H9 (cell line): ENCODE measurements around the gene GRM1. TPM values are rescaled to one million over a fixed set of nuclear protein-coding genes. Genes with fewer than 3 reads are reported as not detected.

Experiments
- DNase-seq: peaks from one replicate; pipeline ENCODE4 v3.0.0-alpha.2; 2017
- H2AFZ ChIP-seq: one replicate; pipeline ENCODE4 v1.6.1; 2013; ENCODE audit warnings: mild to moderate bottlenecking, low read length, control low read depth, moderate library complexity
- H2AK5ac ChIP-seq: 2 replicates; pipeline ENCODE4 v1.6.1; 2013; ENCODE audit warnings: low read length, control low read depth, mixed read lengths; ENCODE audit not compliant: insufficient read length
- H2BK120ac ChIP-seq: one replicate; pipeline ENCODE4 v1.6.1; 2013; ENCODE audit warnings: low read depth, mild to moderate bottlenecking, low read length, control low read depth, inconsistent platforms; ENCODE audit not compliant: poor library complexity, severe bottlenecking
- H2BK12ac ChIP-seq: 2 replicates; pipeline ENCODE4 v1.6.1; 2013; ENCODE audit warnings: low read length, control low read depth, mixed read lengths, low read depth; ENCODE audit not compliant: insufficient read length
- H2BK15ac ChIP-seq: 2 replicates; pipeline ENCODE4 v1.6.1; 2013; ENCODE audit warnings: low read depth, low read length, control low read depth
- H2BK20ac ChIP-seq: one replicate; pipeline ENCODE4 v1.6.1; 2013; ENCODE audit warnings: low read depth, mild to moderate bottlenecking, low read length, control low read depth, inconsistent platforms; ENCODE audit not compliant: poor library complexity, severe bottlenecking
- H2BK5ac ChIP-seq: 2 replicates; pipeline ENCODE4 v1.6.1; 2013; ENCODE audit warnings: low read length, control low read depth, mixed read lengths; ENCODE audit not compliant: insufficient read length
- H3K14ac ChIP-seq: 2 replicates; pipeline ENCODE4 v1.6.1; 2013; ENCODE audit warnings: low read length, control low read depth; ENCODE audit not compliant: insufficient read depth
- H3K18ac ChIP-seq: 2 replicates; pipeline ENCODE4 v1.6.1; 2013; ENCODE audit warnings: low read depth, mild to moderate bottlenecking, mixed read lengths, low read length, control low read depth; ENCODE audit not compliant: insufficient read length
- H3K23ac ChIP-seq: 2 replicates; pipeline ENCODE4 v1.6.1; 2013; ENCODE audit warnings: low read length, control low read depth, mixed read lengths, low read depth; ENCODE audit not compliant: insufficient read length
- H3K23me2 ChIP-seq: 2 replicates; pipeline ENCODE4 v1.6.1; 2013; ENCODE audit warnings: low read depth, mild to moderate bottlenecking, mixed read lengths, low read length, control low read depth; ENCODE audit not compliant: insufficient read length, poor library complexity, severe bottlenecking
- H3K27ac ChIP-seq: 2 replicates; pipeline ENCODE4 v1.5.1; 2013; ENCODE audit warnings: low read length, control low read depth, mixed read lengths, low read depth; ENCODE audit not compliant: insufficient read length
- H3K27me3 ChIP-seq: 2 replicates; pipeline ENCODE4 v1.6.1; 2013; ENCODE audit warnings: low read length, control low read depth, inconsistent platforms; ENCODE audit not compliant: insufficient read depth
- H3K4ac ChIP-seq: 2 replicates; pipeline ENCODE4 v1.6.1; 2013; ENCODE audit warnings: low read depth, mild to moderate bottlenecking, control low read depth, inconsistent platforms, low read length, moderate library complexity
- H3K4me1 ChIP-seq: 2 replicates; pipeline ENCODE4 v1.6.1; 2013; ENCODE audit warnings: low read length, control low read depth, inconsistent platforms; ENCODE audit not compliant: insufficient read depth
- H3K4me2 ChIP-seq: 2 replicates; pipeline ENCODE4 v1.6.1; 2013; ENCODE audit warnings: low read length, control low read depth, mixed read lengths; ENCODE audit not compliant: insufficient read length, insufficient read depth
- H3K56ac ChIP-seq: 2 replicates; pipeline ENCODE4 v1.6.1; 2013; ENCODE audit warnings: low read depth, mild to moderate bottlenecking, mixed read lengths, low read length, control low read depth; ENCODE audit not compliant: insufficient read length
- H3K79me1 ChIP-seq: 2 replicates; pipeline ENCODE4 v1.6.1; 2013; ENCODE audit warnings: low read depth, mild to moderate bottlenecking, moderate library complexity, low read length, control low read depth, inconsistent platforms; ENCODE audit not compliant: insufficient read depth, poor library complexity, severe bottlenecking
- H3K79me2 ChIP-seq: 2 replicates; pipeline ENCODE4 v1.6.1; 2013; ENCODE audit warnings: low read length, control low read depth, inconsistent platforms; ENCODE audit not compliant: insufficient read depth
- H3K9ac ChIP-seq: 2 replicates; pipeline ENCODE4 v1.6.1; 2013; ENCODE audit warnings: low read length, control low read depth, mixed read lengths; ENCODE audit not compliant: insufficient read length; ENCODE audit errors: extremely low read depth
- H3K9me3 ChIP-seq: one replicate; pipeline ENCODE4 v1.6.1; 2013; ENCODE audit warnings: low read depth, low read length, inconsistent platforms; ENCODE audit not compliant: control insufficient read depth
- H3T11ph ChIP-seq: one replicate; pipeline ENCODE4 v1.6.1; 2013; ENCODE audit warnings: mild to moderate bottlenecking, low read length, control low read depth, inconsistent platforms
- H4K20me1 ChIP-seq: one replicate; pipeline ENCODE4 v1.6.1; 2013; ENCODE audit not compliant: control insufficient read depth, insufficient read length, insufficient read depth
- H4K5ac ChIP-seq: 2 replicates; pipeline ENCODE4 v1.6.1; 2013; ENCODE audit warnings: low read depth, mild to moderate bottlenecking, mixed read lengths, low read length, control low read depth; ENCODE audit not compliant: insufficient read length
- H4K8ac ChIP-seq: replicated peaks from 2 replicates; pipeline ENCODE4 v1.6.1; 2013; ENCODE audit warnings: low read length, control low read depth, mixed read lengths, low read depth; ENCODE audit not compliant: insufficient read length
- H4K91ac ChIP-seq: 2 replicates; pipeline ENCODE4 v1.6.1; 2013; ENCODE audit warnings: low read depth, mild to moderate bottlenecking, moderate library complexity, mixed read lengths, low read length, control low read depth; ENCODE audit not compliant: insufficient read length
- H3K27ac Mint-ChIP-seq, 3 experiments: 2 replicates in 2 of 3; 3 replicates in 1 of 3; pipeline ENCODE4 v1.8.0; 2020 to 2021; ENCODE audit warnings: mixed read lengths in 3 of 3, mild to moderate bottlenecking in 1 of 3, moderate library complexity in 1 of 3
- H3K27me3 Mint-ChIP-seq: 2 replicates; pipeline ENCODE4 v1.8.0; 2021; ENCODE audit warnings: low read depth, mild to moderate bottlenecking, moderate library complexity, mixed read lengths
- H3K36me3 Mint-ChIP-seq, 3 experiments: 2 replicates in 2 of 3; 3 replicates in 1 of 3; pipeline ENCODE4 v1.8.0; 2020 to 2021; ENCODE audit warnings: low read depth in 3 of 3, mixed read lengths in 3 of 3; ENCODE audit not compliant: insufficient read depth in 1 of 3
- H3K4me1 Mint-ChIP-seq, 2 experiments: 2 replicates each; pipeline ENCODE4 v1.8.0; 2020; ENCODE audit warnings: mixed read lengths in 2 of 2
- H3K4me3 Mint-ChIP-seq, 2 experiments: 2 replicates in 1 of 2; 3 replicates in 1 of 2; pipeline ENCODE4 v1.8.0; 2020 to 2021; ENCODE audit warnings: mild to moderate bottlenecking in 2 of 2, mixed read lengths in 2 of 2, moderate library complexity in 1 of 2
- H3K9me3 Mint-ChIP-seq, 2 experiments: 2 replicates in 1 of 2; 3 replicates in 1 of 2; pipeline ENCODE4 v1.8.0; 2020; ENCODE audit warnings: mild to moderate bottlenecking in 2 of 2, mixed read lengths in 2 of 2, moderate library complexity in 1 of 2
- WGBS: extraction: QIAGEN DNeasy Blood & Tissue Kit; methylation state at CpG from one replicate; pipeline ENCODE4 v1.1.7; 2013; ENCODE audit warnings: missing lambda C conversion rate, low lambda C conversion rate, mixed read lengths; ENCODE audit not compliant: insufficient read length; ENCODE audit errors: extremely low coverage; 5-methylcytosine and 5-hydroxymethylcytosine counted together
- total RNA-seq: library from RNA; stranded (reverse); gene quantifications from 2 replicates; pipeline ENCODE4 v1.2.1, GENCODE V29; 2021
- TF ChIP-seq, protein P1 (sequence below): fragments of 200-600 bp; sonication (generic); conservative IDR thresholded peaks from 3 replicates; pipeline ENCODE4 v1.8.0; 2021; ENCODE audit warnings: antibody characterized with exemption, mild to moderate bottlenecking

GRM1 gene
- total RNA-seq, 1 experiment from 2014 or later: 0.39 TPM

DNA sequence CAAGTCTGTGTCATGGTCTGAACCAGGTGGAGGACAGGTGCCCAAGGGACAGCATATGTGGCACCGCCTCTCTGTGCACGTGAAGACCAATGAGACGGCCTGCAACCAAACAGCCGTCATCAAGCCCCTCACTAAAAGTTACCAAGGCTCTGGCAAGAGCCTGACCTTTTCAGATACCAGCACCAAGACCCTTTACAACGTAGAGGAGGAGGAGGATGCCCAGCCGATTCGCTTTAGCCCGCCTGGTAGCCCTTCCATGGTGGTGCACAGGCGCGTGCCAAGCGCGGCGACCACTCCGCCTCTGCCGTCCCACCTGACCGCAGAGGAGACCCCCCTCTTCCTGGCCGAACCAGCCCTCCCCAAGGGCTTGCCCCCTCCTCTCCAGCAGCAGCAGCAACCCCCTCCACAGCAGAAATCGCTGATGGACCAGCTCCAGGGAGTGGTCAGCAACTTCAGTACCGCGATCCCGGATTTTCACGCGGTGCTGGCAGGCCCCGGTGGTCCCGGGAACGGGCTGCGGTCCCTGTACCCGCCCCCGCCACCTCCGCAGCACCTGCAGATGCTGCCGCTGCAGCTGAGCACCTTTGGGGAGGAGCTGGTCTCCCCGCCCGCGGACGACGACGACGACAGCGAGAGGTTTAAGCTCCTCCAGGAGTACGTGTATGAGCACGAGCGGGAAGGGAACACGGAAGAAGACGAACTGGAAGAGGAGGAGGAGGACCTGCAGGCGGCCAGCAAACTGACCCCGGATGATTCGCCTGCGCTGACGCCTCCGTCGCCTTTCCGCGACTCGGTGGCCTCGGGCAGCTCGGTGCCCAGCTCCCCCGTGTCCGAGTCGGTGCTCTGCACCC, 405.2 kb downstream of the GRM1 start:
- Histone ChIP-seq H3K4me1 (no peaks in the 10 kb centered on the region), H2BK12ac (no peak overlapping the region), H2AK5ac (no peak overlapping the region), H3T11ph (no peak overlapping the region), H3K4ac (no peak overlapping the region), H4K8ac (no peak overlapping the region), H3K14ac (peak overlapping the region; percentile 60; the same call in 1 of the 2 replicates), H3K79me2 (no peaks in the 10 kb centered on the region), H2BK120ac (no peak overlapping the region), H4K91ac (no peak overlapping the region), H3K9ac (peak overlapping the region; percentile 46), H3K56ac (no peak overlapping the region), H2BK20ac (no peak overlapping the region), H4K20me1 (no peaks in the 10 kb centered on the region), H3K9me3 (no peaks in the 10 kb centered on the region), H3K27ac (no peak overlapping the region), H4K5ac (no peak overlapping the region), H3K79me1 (no peaks in the 10 kb centered on the region), H2BK5ac (no peak overlapping the region), H3K4me2 (peak overlapping the region; percentile 66), H3K23me2 (peaks cover 8% of the 10 kb centered on the region), H2AFZ (no peak overlapping the region), H3K27me3 (peaks cover 7% of the 10 kb centered on the region; the same call in 1 of the 2 replicates), H2BK15ac (no peak overlapping the region), H3K23ac (no peak overlapping the region), H3K18ac (peak overlapping the region; percentile 52)
- no peaks in the 10 kb centered on the region; a peak in 1 of 7 replicates for H3K36me3 Mint-ChIP-seq
- H3K27me3 Mint-ChIP-seq: peaks cover 29% of the 10 kb centered on the region
- H3K4me3 Mint-ChIP-seq: peak overlapping the region; percentile 63 to 83
- H3K27ac Mint-ChIP-seq: no peak overlapping the region; a peak in 1 of 7 replicates
- H3K4me1 Mint-ChIP-seq: peaks cover 9 to 12% of the 10 kb centered on the region in 2 experiments
- TF ChIP-seq, protein P1, sequence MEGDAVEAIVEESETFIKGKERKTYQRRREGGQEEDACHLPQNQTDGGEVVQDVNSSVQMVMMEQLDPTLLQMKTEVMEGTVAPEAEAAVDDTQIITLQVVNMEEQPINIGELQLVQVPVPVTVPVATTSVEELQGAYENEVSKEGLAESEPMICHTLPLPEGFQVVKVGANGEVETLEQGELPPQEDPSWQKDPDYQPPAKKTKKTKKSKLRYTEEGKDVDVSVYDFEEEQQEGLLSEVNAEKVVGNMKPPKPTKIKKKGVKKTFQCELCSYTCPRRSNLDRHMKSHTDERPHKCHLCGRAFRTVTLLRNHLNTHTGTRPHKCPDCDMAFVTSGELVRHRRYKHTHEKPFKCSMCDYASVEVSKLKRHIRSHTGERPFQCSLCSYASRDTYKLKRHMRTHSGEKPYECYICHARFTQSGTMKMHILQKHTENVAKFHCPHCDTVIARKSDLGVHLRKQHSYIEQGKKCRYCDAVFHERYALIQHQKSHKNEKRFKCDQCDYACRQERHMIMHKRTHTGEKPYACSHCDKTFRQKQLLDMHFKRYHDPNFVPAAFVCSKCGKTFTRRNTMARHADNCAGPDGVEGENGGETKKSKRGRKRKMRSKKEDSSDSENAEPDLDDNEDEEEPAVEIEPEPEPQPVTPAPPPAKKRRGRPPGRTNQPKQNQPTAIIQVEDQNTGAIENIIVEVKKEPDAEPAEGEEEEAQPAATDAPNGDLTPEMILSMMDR: no peak
- WGBS: no CpG with 5 or more reads among the region's 59 CpGs
- peak; percentile 58 for DNase-seq
- H3K9me3 Mint-ChIP-seq: no peaks in the 10 kb centered on the region; a peak in 2 of 5 replicates
